Measurements from ENCODE around the gene PLEKHH2. TPM values are rescaled to one million over a fixed set of nuclear protein-coding genes. Genes with fewer than 3 reads are reported as not detected.

PLEKHH2 gene
- total RNA-seq, 1 experiment from 2014 or later = 7.1 TPM

- Histone ChIP-seq H3K4me3 (no peak overlapping the region), H3K36me3 (no peaks in the 10 kb centered on the region), H3K4me1 (no peaks in the 10 kb centered on the region), H3K9me3 (replicated peaks) (no peaks in the 10 kb centered on the region), H3K27me3 (no peaks in the 10 kb centered on the region), H3K27ac (no peak overlapping the region)
- no peak for DNase-seq
These were observed 175.9 kb downstream of the PLEKHH2 start for GRCh38 chr2:43812947-43813346.

- Histone ChIP-seq H3K36me3 (no peaks in the 10 kb centered on the region), H3K4me1 (no peaks in the 10 kb centered on the region), H3K27me3 (no peaks in the 10 kb centered on the region), H3K9me3 (replicated peaks) (no peaks in the 10 kb centered on the region), H3K4me3 (no peak overlapping the region), H3K27ac (no peak overlapping the region)
- DNase-seq = no peak
These were observed 177.7 kb downstream of the PLEKHH2 start for GRCh38 chr2:43814711-43815110.

Other genes starting within 250 kb of the PLEKHH2 start
- 32.5 and 35.7 TPM in 2 replicates for gene THADA, start 41.2 kb upstream of the PLEKHH2 start, total RNA-seq (2014; rRNA removed; shearing (Covaris generic))
- gene C1GALT1C1L, start 39.2 kb downstream of the PLEKHH2 start, total RNA-seq (2014; rRNA removed; shearing (Covaris generic)) = 3.7 TPM in 2 replicates
- 13.9 and 14.8 TPM in 2 replicates for gene DYNC2LI1, start 136.8 kb downstream of the PLEKHH2 start, total RNA-seq (2014; rRNA removed; shearing (Covaris generic))
- gene ABCG5, start 201.6 kb downstream of the PLEKHH2 start, total RNA-seq (2014; rRNA removed; shearing (Covaris generic)) = not detected in 2 replicates
- gene ABCG8, start 201.7 kb downstream of the PLEKHH2 start, total RNA-seq (2014; rRNA removed; shearing (Covaris generic)) = 0.04 TPM in 1 of 2 replicates, not detected in the other